CD4-positive, alpha-beta memory T cell (primary cell): ENCODE data around the gene PLK4. TPM values are rescaled to one million over a fixed set of nuclear protein-coding genes. Genes with fewer than 3 reads are reported as not detected.

Source experiments
- CTCF ChIA-PET: fragments of 350-600 bp; sonication (Branson Sonifier 250); formaldehyde crosslinking; loops from one replicate; lab custom pipeline; 2021; ENCODE audit warnings: inconsistent platforms; ENCODE audit not compliant: partially characterized antibody; lab: Charles Lee
- POLR2A ChIA-PET: fragments of 350-600 bp; sonication (Branson Sonifier 250); formaldehyde crosslinking; loops from one replicate; lab custom pipeline; 2021; ENCODE audit not compliant: partially characterized antibody; lab: Charles Lee
- DNase-seq, 5 donors: peaks; one replicate each; pipeline versions ENCODE4 v3.0.0 to v3.0.0-alpha.2; 2020 to 2022; ENCODE audit warnings: mixed read lengths in 1 of 5
- H3K27ac ChIP-seq: one replicate; pipeline ENCODE4 v1.7.0; 2013; ENCODE audit warnings: low read depth, low read length
- H3K27me3 ChIP-seq: 2 replicates; pipeline ENCODE4 v1.7.0; 2013; ENCODE audit warnings: mild to moderate bottlenecking, low read length, moderate library complexity; ENCODE audit not compliant: insufficient read depth
- H3K36me3 ChIP-seq: 2 replicates; pipeline ENCODE4 v1.7.0; 2013; ENCODE audit warnings: mild to moderate bottlenecking, low read length, moderate library complexity; ENCODE audit not compliant: insufficient read depth
- H3K4me1 ChIP-seq: 2 replicates; pipeline ENCODE4 v1.7.0; 2013; ENCODE audit warnings: mild to moderate bottlenecking, low read length, moderate library complexity; ENCODE audit not compliant: insufficient read depth
- H3K4me3 ChIP-seq, 2 donors: one replicate each; pipeline ENCODE4 v1.7.0; 2013; ENCODE audit warnings: low read length in 2 of 2, mild to moderate bottlenecking in 1 of 2
- H3K9me3 ChIP-seq, 2 donors: one replicate each; pipeline ENCODE4 v1.7.0; 2013; ENCODE audit warnings: low read length in 2 of 2, control low read depth in 1 of 2; ENCODE audit not compliant: control insufficient read depth in 1 of 2
- H3K27ac Mint-ChIP-seq, 7 donors: one replicate each; pipeline ENCODE4 v1.8.0; 2020 to 2021; ENCODE audit warnings: mixed read lengths in 7 of 7, mild to moderate bottlenecking in 6 of 7, inconsistent platforms in 3 of 7, moderate library complexity in 3 of 7
- H3K27me3 Mint-ChIP-seq, 2 donors: one replicate each; pipeline ENCODE4 v1.8.0; 2020 to 2021; ENCODE audit warnings: mixed read lengths in 2 of 2
- H3K36me3 Mint-ChIP-seq, 2 donors: one replicate each; pipeline ENCODE4 v1.8.0; 2020 to 2021; ENCODE audit warnings: mixed read lengths in 2 of 2, inconsistent platforms in 1 of 2, mild to moderate bottlenecking in 1 of 2
- H3K4me1 Mint-ChIP-seq, 4 donors: one replicate each; pipeline ENCODE4 v1.8.0; 2020 to 2021; ENCODE audit warnings: mixed read lengths in 4 of 4, mild to moderate bottlenecking in 1 of 4
- H3K4me3 Mint-ChIP-seq, 8 donors: one replicate each; pipeline ENCODE4 v1.8.0; 2020 to 2021; ENCODE audit warnings: mixed read lengths in 8 of 8, mild to moderate bottlenecking in 7 of 8, moderate library complexity in 6 of 8, inconsistent platforms in 3 of 8
- H3K9me3 Mint-ChIP-seq, 8 donors: one replicate each; pipeline ENCODE4 v1.8.0; 2020 to 2021; ENCODE audit warnings: mixed read lengths in 8 of 8, mild to moderate bottlenecking in 5 of 8, inconsistent platforms in 3 of 8, moderate library complexity in 1 of 8
- intact Hi-C: fragments of 100-400 bp; cut with micrococcal nuclease; formaldehyde crosslinking; loops from one replicate; pipeline ENCODE4 v1.15.1; 2023
- polyA plus RNA-seq, 2 donors: library from polyadenylated mRNA; unstranded; fragments of 300-500 nt; fragmentation: Illumina TruSeq; gene quantifications; one replicate each; pipeline ENCODE4 v1.2.3, GENCODE V29; 2021
- total RNA-seq, 2 experiments: library from RNA; stranded (reverse); gene quantifications; one replicate each; pipeline ENCODE4 v1.2.3, GENCODE V29; 2021

Gene PLK4
- total and polyA plus RNA-seq, 4 experiments from 2014 or later: 0.65 to 2.6 (median 1.3) TPM

GRCh38 chr4:127849505-127850234, 31.0 kb upstream of the PLK4 start:
- no peaks in the 10 kb centered on the region for H3K27me3 ChIP-seq
- Mint-ChIP-seq H3K27ac (no peak overlapping the region), H3K36me3 (peaks cover 47 to 65% of the 10 kb centered on the region in 2 donors), H3K27me3 (no peaks in the 10 kb centered on the region), H3K4me3 (peak overlapping the region in 1 of 8 donors; percentile 22), H3K9me3 (peaks cover 9 to 81% (median 68%) of the 10 kb centered on the region in 8 donors), H3K4me1 (peaks cover 0 to 4% (median under 1%) of the 10 kb centered on the region in 4 donors)
- H3K9me3 ChIP-seq: peaks cover 0 to 26% of the 10 kb centered on the region in 2 donors
- ChIA-PET POLR2A (no interaction called here), CTCF (no interaction called here)
- no peaks in the 10 kb centered on the region for H3K36me3 ChIP-seq
- H3K4me1 ChIP-seq: no peaks in the 10 kb centered on the region
- H3K27ac ChIP-seq: no peak overlapping the region
- intact Hi-C loops: no loop called here
- H3K4me3 ChIP-seq: no peak overlapping the region
- peak in 1 of 5 donors; percentile 1 for DNase-seq

GRCh38 chr4:127852661-127853060, 28.0 kb upstream of the PLK4 start:
- peaks cover 0 to 4% (median under 1%) of the 10 kb centered on the region in 4 donors for H3K4me1 Mint-ChIP-seq
- CTCF ChIA-PET: no interaction called here
- no peak overlapping the region for H3K4me3 ChIP-seq
- intact Hi-C loops: no loop called here
- no peak overlapping the region for H3K27ac Mint-ChIP-seq
- H3K9me3 ChIP-seq: peaks cover 0 to 20% of the 10 kb centered on the region in 2 donors
- H3K27me3 ChIP-seq: no peaks in the 10 kb centered on the region
- no peaks in the 10 kb centered on the region for H3K36me3 ChIP-seq
- H3K27ac ChIP-seq: no peak overlapping the region
- POLR2A ChIA-PET: no interaction called here
- H3K4me1 ChIP-seq: no peaks in the 10 kb centered on the region
- peaks cover 43 to 58% of the 10 kb centered on the region in 2 donors for H3K36me3 Mint-ChIP-seq
- H3K27me3 Mint-ChIP-seq: no peaks in the 10 kb centered on the region
- H3K4me3 Mint-ChIP-seq: no peak overlapping the region
- peaks cover 9 to 86% (median 60%) of the 10 kb centered on the region in 8 donors for H3K9me3 Mint-ChIP-seq
- no peak for DNase-seq

GRCh38 chr4:127856196-127856812, 24.4 kb upstream of the PLK4 start:
- ChIA-PET CTCF (no interaction called here), POLR2A (no interaction called here)
- Mint-ChIP-seq H3K36me3 (peaks cover 27 to 50% of the 10 kb centered on the region in 2 donors), H3K27me3 (no peaks in the 10 kb centered on the region), H3K9me3 (peaks cover 5 to 77% (median 47%) of the 10 kb centered on the region in 8 donors), H3K27ac (no peak overlapping the region), H3K4me3 (no peak overlapping the region), H3K4me1 (peaks cover 0 to 2% (median 0%) of the 10 kb centered on the region in 4 donors)
- intact Hi-C loops: no loop called here
- H3K36me3 ChIP-seq: no peaks in the 10 kb centered on the region
- H3K27ac ChIP-seq: no peak overlapping the region
- no peak overlapping the region for H3K4me3 ChIP-seq
- no peaks in the 10 kb centered on the region for H3K27me3 ChIP-seq
- DNase-seq: no peak
- no peaks in the 10 kb centered on the region for H3K4me1 ChIP-seq
- no peaks in the 10 kb centered on the region for H3K9me3 ChIP-seq

- Histone ChIP-seq H3K36me3 (no peaks in the 10 kb centered on the region), H3K4me3 (no peak overlapping the region), H3K9me3 (no peaks in the 10 kb centered on the region), H3K27ac (no peak overlapping the region), H3K27me3 (no peaks in the 10 kb centered on the region), H3K4me1 (no peaks in the 10 kb centered on the region)
- ChIA-PET POLR2A (no interaction called here), CTCF (interaction anchor here (0.6 kb wide), 1 partner anchor 256 kb away, joined by 3 read pairs; no protein-coding TSS in a partner anchor)
- Mint-ChIP-seq H3K4me3 (peak overlapping the region in 1 of 8 donors; percentile 55), H3K4me1 (peaks cover 0 to 2% (median 0%) of the 10 kb centered on the region in 4 donors), H3K9me3 (peaks cover 5 to 72% (median 42%) of the 10 kb centered on the region in 8 donors), H3K27me3 (no peaks in the 10 kb centered on the region), H3K36me3 (peaks cover 24 to 44% of the 10 kb centered on the region in 2 donors), H3K27ac (no peak overlapping the region)
- intact Hi-C loops: no loop called here
- no peak for DNase-seq
Observed at GRCh38 chr4:127856813-127857447, 23.8 kb upstream of the PLK4 start.

GRCh38 chr4:127857641-127858040, 23.1 kb upstream of the PLK4 start:
- Histone ChIP-seq H3K9me3 (no peaks in the 10 kb centered on the region), H3K4me1 (no peaks in the 10 kb centered on the region), H3K4me3 (no peak overlapping the region), H3K27me3 (no peaks in the 10 kb centered on the region), H3K36me3 (no peaks in the 10 kb centered on the region), H3K27ac (no peak overlapping the region)
- intact Hi-C loops: no loop called here
- Mint-ChIP-seq H3K9me3 (peaks cover 3 to 69% (median 40%) of the 10 kb centered on the region in 8 donors), H3K27ac (no peak overlapping the region), H3K4me3 (no peak overlapping the region), H3K27me3 (no peaks in the 10 kb centered on the region), H3K4me1 (peaks cover 0 to 2% (median 0%) of the 10 kb centered on the region in 4 donors), H3K36me3 (peaks cover 21 to 41% of the 10 kb centered on the region in 2 donors)
- CTCF ChIA-PET: interaction anchor here (0.6 kb wide), 1 partner anchor 255 kb away, joined by 3 read pairs; no protein-coding TSS in a partner anchor
- POLR2A ChIA-PET: no interaction called here
- no peak for DNase-seq

GRCh38 chr4:127868196-127868595, 12.5 kb upstream of the PLK4 start:
- H3K27ac ChIP-seq: no peak overlapping the region
- POLR2A ChIA-PET: interaction anchor here (0.6 kb wide), 1 partner anchor 48 kb away, joined by 3 read pairs; no protein-coding TSS in a partner anchor
- no peaks in the 10 kb centered on the region for H3K9me3 ChIP-seq
- H3K36me3 ChIP-seq: no peaks in the 10 kb centered on the region
- Mint-ChIP-seq H3K27ac (no peak overlapping the region), H3K27me3 (no peaks in the 10 kb centered on the region), H3K36me3 (no peaks in the 10 kb centered on the region), H3K9me3 (peaks cover 0 to 2% (median 2%) of the 10 kb centered on the region in 8 donors), H3K4me3 (no peak overlapping the region), H3K4me1 (peaks cover 0 to 1% (median 0%) of the 10 kb centered on the region in 4 donors)
- no peaks in the 10 kb centered on the region for H3K4me1 ChIP-seq
- CTCF ChIA-PET: no interaction called here
- no peak overlapping the region for H3K4me3 ChIP-seq
- H3K27me3 ChIP-seq: no peaks in the 10 kb centered on the region
- no peak for DNase-seq
- intact Hi-C loops: no loop called here

GRCh38 chr4:127870281-127870680, 10.4 kb upstream of the PLK4 start:
- Mint-ChIP-seq H3K4me3 (no peak overlapping the region), H3K36me3 (peaks cover 0 to 5% of the 10 kb centered on the region in 2 donors), H3K27me3 (no peaks in the 10 kb centered on the region), H3K4me1 (peaks cover 0 to 1% (median 0%) of the 10 kb centered on the region in 4 donors), H3K9me3 (no peaks in the 10 kb centered on the region), H3K27ac (no peak overlapping the region)
- Histone ChIP-seq H3K9me3 (no peaks in the 10 kb centered on the region), H3K4me1 (no peaks in the 10 kb centered on the region), H3K4me3 (no peak overlapping the region), H3K36me3 (no peaks in the 10 kb centered on the region), H3K27me3 (no peaks in the 10 kb centered on the region), H3K27ac (no peak overlapping the region)
- CTCF ChIA-PET: no interaction called here
- POLR2A ChIA-PET: no interaction called here
- DNase-seq: no peak
- intact Hi-C loops: no loop called here
